HG02884 (cell line): ENCODE results near the gene HSD3B7.

ENCODE experiments used
- ATAC-seq: cut with Tn5 transposase; IDR thresholded peaks from one replicate; pipeline ENCODE4 v1.9.1; 2021; ENCODE audit warnings: mild to moderate bottlenecking, moderate library complexity; ENCODE audit not compliant: unreplicated experiment

Gene HSD3B7

DNA sequence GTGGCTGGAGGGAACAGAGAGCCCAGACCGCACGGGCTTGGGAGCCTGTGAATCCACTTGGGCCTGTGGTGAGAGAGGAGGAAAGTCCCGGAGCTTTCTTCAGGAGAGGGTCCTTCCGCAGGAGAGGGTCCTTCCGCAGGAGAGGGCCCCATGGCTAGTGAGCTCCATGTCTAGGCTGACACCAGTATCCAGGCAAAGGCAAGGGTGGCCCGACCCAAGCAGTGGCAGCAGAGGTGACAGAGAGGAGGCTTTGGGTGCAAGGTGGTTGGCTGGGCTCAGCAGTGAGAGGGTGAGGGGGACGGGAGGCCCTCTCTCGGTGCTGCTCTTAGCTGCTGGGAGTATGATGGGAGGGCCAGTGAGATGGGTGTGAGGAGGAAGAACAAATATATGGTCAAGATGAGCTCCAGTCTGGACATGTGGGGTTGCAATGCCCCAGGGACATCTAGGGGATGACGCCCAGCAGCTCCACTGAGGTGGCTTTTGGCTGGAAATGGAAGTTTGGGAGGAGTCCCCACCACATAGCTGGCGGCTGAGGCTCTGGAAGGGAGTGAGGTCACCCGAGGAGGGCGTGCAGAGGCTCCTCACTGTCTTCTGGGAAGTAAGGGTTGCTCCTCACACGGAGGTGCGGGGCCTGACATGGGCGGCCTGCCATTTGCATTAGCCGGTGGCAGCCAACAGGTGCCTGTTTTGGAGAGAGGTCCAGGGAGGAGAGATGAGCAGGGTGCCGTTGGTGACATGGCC, 2.3 kb upstream of the HSD3B7 start:
- no peak for ATAC-seq

DNA sequence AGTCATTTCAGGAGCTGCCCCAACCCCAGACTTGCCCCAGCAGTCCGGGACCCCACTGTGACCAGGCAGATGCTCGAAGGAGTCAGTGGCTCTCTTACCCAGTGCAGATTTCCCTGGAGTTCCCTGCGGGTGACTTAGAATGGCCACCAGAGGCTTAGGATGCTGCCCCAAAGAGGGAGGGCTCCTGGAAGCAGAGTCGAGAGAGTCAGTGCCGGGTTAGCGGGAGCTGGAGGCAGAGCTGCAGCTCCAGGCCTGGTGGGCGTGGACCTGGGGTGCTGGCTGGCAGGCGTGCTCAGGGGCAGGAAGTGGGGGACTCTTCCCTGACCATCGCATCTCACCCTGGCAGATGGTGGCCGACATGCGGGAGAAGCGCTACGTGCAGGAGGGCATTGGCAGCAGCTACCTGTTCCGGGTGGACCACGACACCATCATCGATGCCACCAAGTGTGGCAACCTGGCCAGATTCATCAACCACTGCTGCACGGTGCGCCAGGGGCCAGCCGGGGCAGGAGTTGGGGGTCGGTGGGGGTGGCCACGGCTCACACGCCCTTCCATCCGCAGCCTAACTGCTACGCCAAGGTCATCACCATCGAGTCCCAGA, 1.6 kb upstream of the HSD3B7 start:
- no peak for ATAC-seq

DNA sequence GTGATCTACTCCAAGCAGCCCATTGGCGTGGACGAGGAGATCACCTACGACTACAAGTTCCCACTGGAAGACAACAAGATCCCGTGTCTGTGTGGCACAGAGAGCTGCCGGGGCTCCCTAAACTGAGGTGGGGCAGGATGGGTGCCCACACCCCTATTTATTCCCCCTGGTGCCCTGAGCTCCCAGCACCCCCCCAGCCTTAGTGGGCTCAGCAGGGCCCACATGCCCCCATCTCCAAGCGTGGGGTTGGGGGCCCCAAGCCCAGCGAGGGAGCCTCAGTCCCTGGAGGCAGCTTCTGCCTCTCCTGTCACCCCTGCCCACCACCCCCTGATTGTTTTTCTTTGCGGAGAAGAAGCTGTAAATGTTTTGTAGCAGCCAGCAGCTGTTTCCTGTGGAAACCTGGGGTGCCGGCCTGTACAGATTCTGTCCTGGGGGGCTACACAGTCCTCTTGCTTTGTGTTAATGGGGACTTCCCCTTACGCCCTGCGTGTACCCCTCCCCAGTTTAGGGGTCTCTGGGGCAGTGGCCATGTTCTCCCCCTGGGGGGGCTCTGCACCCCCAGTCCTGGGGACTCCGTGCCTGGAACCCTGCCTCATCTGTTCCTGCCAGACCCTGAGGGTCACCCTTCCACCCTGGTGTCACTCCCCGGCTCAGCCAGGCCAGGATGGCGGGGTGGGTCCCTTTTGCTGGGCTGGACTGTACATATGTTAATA, 953 bp upstream of the HSD3B7 start:
- no peak for ATAC-seq

DNA sequence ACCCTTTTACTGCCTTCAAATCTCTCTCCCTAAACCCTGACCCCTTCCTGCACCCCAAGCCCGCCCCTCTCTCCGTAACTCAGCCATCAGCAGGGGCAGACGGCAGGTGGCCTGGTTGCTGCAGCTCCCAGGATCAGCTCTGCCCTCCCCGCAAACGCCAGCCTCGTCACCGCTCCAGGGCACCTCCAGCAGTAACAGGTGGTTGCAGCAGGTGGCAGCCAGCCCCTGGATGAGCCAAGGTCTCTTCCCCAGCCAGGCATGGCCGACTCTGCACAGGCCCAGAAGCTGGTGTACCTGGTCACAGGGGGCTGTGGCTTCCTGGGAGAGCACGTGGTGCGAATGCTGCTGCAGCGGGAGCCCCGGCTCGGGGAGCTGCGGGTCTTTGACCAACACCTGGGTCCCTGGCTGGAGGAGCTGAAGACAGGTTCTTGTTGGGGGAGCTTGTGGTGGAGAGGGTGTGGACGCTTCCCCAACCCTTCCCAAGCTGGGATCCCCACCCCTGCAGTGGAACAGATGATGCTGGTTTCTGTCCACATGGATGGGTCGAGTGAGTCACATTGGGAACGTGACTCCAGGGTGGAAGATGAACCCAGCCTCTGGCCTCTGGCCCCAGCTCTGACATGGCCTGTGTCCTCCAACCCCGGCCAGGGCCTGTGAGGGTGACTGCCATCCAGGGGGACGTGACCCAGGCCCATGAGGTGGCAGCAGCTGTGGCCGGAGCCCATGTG, 558 bp downstream of the HSD3B7 start:
- no peak for ATAC-seq

DNA sequence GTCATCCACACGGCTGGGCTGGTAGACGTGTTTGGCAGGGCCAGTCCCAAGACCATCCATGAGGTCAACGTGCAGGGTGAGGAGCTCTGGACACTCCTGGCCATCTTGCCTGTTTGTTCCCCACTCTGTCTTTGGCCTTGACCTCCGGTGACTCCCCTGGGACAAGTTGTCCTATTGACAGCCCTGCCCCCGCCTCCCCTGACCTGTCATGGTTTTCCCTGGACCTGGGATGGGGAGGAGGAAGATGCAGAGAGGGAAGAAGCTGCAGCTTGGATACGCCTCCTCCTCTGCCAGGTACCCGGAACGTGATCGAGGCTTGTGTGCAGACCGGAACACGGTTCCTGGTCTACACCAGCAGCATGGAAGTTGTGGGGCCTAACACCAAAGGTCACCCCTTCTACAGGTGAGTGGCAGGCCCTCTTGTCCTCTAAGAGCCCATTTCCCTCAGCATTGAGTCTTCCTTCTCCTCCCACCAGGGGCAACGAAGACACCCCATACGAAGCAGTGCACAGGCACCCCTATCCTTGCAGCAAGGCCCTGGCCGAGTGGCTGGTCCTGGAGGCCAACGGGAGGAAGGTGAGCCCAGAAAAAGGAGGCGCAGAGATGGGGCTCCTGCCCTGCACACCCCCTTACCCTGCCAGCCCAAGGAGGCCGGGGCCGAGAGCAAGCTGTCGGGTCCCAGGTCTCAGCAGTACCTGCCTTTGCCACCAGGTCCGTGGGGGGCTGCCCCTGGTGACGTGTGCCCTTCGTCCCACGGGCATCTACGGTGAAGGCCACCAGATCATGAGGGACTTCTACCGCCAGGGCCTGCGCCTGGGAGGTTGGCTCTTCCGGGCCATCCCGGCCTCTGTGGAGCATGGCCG, 1.4 kb downstream of the HSD3B7 start:
- no peak for ATAC-seq

DNA sequence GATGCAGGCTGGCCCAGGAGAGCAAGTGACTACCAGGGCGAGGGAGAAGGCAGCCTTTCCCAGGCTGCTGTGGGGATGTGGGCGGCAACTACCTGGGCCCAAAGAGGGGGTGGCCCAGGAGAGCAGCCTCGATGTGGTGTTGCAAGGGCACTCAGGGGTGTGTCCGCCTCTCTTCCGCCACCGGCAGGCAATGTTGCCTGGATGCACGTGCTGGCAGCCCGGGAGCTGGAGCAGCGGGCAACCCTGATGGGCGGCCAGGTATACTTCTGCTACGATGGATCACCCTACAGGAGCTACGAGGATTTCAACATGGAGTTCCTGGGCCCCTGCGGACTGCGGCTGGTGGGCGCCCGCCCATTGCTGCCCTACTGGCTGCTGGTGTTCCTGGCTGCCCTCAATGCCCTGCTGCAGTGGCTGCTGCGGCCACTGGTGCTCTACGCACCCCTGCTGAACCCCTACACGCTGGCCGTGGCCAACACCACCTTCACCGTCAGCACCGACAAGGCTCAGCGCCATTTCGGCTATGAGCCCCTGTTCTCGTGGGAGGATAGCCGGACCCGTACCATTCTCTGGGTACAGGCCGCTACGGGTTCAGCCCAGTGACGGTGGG, 2.7 kb downstream of the HSD3B7 start:
- no peak for ATAC-seq

DNA sequence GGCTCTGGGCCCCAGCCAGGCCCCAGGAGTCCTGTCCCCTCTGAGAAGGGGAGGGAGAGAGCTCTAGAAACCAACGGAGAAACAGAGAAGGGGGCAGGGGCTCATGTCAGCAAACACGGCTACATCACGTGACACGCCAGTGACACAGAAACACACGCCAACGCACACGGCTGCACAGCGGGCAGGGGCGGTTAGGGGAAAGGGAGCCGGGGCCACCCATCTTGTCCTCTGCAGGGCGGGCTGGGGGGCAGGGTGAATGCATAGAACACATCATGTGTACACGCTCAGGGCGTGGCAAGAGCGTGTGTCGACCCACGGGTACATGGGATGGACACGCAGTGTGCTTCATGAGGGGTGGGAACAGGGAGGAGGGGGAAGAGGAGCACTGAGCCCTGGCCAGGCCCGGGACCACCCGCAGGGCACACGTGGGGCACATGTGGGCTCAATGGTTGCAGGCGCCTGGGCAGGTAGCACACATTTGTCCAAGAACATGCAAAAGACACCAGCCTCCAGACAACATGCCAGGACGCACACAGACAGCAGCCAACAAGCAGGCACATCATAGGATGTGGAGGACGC, 4.6 kb downstream of the HSD3B7 start:
- ATAC-seq = no peak

DNA sequence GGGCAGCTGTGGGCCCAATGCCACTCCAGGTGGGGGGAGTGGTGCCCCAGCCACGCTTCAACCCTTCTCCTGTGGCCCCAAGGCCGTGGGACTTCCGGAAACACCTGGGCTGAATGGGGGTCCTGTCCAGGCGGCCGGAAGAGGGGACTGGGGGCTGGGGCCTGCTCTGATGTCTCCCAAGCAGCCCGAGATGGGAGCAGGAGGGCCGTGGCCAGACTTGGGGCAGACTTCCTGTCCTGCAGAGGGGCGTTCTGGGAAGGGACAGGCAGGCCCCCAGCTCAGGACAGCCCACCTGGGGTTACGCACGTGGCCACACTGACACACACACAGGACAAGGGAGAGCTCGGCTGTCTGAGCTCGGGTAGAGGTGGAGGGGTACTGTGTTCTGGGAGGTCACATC, 5.1 kb downstream of the HSD3B7 start:
- no peak for ATAC-seq

DNA sequence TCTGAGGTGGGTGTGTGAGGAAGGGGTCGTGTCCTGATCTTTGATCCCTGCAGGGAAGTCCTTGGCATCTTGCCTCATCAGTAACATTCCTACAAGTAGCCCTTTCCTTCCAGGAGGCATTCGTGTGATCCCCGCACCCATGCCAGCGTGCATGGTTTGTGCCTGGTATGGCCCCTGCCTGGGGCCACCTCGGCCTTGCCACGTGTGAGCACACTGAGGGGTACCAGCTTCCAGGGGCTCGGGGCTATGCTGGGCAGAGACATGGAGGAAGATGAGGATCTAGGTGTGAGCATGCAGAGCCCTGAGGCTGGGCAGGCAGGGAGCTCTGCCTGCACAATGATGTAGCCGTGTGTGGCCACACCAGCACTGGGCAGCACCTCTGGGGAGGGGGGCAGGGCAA, 6.0 kb downstream of the HSD3B7 start:
- ATAC-seq = no peak

DNA sequence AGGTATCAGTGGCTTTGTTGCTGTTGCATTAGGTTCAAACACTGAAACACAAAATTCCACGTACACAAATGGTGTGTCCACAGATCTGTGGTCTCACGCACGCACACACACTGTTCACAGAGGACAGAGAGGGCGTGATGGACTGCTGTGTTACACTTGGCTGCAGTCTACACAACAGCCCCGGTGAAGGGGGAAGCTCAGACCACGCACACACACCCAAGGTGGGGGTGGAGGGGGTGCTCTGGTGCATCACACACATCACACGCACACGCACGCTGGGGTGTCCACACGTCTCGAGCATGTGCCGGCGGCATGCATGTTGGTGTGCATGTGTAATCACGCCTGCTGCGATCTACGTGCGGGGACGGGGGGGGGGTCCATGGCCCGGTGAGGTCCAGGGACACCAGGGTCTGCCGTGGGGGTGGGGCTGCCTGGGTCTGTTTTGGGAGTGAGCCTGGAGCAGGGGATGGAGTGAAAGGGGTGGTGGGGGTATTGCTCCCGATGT, 7.3 kb downstream of the HSD3B7 start:
- no peak for ATAC-seq

DNA sequence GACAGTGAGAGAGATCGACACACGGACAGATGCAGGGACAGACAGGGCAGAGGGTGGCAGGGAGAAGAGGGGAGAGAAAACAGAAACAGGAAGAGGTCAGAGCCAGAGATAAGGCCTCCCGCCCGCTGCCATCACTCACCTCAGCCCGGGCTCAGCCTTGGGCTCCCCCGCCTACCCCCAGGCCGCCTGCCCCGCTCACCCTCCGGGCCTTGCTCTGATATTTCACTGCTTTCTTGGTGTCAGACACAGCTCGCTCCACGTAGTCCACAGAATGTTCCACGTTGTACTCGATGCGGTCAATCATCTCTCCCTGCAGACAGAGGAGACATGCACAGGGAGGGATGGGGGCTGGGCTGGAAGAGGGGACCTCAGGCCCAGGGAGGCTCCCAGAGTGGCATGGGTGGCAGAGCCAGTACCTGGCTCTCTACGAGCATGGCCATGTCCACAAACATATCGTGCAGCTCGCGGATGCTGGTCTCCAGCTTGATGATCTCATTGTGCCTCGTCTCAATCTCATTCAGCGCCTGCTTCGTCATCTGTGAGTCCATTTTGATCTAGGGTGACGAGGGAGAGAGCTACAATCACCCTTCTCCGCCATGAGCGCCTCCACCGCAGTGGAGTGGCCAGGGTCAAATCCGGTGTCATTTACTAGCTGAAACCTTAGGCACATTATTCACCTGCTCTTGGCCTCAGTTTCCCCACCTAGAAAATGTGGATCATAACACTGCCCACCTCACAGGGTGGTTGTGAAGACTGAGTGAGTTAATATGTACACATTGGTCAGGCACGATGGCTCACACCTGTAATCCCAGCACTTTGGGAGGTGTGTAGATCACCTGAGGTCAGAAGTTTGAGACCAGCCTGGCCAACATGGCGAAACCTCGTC, 8.2 kb downstream of the HSD3B7 start:
- no peak for ATAC-seq

DNA sequence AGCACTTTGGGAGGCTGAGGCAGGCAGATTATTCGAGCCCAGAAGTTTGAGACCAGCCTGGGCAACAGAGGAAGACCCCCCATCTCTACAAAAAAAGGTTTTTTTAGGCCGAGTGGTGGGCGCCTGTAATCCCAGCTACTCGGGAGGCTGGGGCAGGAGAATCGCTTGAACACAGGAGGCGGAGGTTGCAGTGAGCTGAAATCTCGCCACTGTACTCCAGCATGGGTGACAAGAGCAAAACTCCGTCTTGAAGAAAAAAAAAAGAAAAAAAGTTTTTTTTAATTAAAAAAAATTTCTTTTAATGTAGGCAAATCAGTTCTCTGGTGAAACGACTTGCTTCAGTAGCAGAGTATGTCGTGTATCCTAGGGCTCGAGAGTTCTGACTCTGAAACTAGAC, 10.9 kb downstream of the HSD3B7 start:
- no peak for ATAC-seq

DNA sequence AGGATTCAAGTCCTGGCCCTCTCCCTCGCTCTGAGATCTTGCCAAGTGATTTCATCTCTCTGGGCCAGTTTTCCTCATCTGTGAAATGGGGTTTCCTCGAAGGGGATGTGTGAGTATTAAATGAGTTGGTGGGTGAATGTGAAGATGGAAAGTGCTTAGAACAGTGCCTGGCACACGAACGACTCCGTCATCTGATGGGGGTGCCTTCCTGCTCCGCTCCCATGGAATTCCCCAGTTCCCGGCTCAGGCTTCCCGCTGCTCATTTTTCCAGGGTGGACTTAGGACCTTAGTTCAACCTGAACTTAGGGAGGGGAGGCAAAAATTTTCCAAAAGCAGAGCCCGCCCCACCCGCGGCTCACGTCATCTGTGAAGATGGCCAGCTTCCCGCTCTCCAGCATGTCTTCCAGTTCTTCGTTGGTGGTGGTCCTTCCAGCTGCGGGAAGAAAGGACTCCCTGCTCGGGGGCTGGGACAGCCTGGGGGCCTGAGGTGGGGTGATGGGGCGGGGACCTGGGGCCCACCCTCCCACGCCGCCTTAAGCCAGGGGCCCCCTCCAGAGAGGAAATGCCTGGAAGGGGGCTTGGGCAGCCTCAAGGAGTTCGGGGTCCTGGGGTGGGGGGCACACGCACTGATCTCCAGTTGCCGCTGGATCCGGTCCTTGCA, 11.4 kb downstream of the HSD3B7 start:
- no peak for ATAC-seq

DNA sequence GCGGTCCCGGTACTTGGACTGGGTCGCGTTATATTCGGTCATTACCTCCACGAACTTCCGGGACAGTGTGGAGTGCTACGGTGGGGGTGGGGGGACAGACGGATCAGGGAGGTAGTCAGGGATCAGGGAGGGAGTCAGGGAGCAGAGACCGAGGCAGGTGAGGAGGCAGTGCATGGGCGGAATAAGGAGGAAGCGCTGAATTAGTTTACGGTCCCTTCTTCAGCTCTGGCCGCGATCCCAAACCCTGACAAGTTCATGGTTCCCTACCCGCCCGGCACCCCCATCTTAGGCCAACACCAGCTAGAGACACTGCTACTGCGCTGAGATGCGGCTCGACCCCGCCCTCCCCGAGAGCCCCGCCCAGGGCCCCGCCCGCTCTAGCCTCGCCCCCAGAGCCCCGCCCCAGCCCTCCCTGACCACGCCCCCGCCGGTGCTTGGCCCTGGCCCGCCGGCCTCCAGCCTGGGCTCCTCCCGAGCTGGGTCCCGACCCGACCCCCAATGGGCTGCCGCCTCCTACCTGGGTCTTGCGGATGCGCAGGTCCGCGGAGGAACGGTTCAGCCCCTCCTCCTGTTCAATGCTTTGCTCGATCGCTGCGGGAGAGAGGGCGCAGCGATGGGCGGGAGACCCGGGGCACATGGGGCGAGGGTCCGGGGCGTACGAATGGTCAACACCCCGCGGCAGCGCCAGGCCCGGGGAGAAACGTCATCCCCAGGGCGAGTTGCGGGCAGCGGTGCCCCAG, 12.1 kb downstream of the HSD3B7 start:
- ATAC-seq = peak; percentile 86

DNA sequence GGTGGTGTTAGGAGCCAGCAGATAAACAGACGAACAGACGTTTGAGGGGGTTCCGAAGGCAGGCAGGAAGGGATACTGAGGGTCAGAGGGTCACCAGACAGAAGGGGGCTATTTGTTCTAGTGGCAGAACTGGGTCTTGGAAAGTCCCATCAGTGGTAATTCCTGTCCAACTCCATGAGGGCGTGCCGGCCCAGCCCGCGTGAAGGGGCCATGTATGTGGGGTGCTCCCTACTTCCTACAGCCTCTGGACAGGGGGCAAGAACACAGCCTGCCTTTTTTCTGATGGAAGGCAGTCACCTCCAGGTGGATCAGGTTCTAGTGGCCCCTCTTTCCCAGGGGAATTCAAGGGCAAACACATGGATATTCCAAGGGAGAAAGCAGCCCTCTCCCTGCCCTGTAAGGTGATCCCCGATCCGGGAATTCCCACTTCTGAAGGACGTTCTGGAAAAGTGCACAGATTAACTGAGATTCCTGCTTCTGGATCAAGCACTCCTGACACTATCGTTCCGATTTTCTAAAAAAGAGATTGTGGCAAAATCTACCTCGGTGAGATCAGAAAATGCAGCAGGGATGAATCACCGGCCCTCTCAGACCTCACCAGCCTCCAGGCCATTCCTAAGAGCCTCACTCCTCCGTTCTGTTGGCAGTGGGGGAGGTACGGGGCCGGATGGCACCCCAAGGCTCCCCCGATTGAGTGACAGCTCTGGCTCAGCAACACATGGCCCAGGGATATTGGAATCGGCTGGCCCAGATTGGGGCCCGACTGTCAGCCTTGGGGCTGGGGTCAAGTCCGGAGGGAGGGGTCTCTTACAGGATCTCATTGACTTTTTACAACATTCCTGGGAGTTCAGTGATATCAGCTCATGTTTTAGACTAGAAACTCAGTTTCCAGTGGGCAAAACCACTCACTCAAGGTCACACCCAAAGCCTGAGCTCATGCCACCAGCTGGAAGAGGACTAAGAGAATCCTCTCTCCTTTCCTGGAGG, 13.0 kb downstream of the HSD3B7 start:
- ATAC-seq = no peak
